Vagina (tissue), 2 donors: ENCODE measurements around the gene ARHGEF28. TPM values are rescaled to one million over a fixed set of nuclear protein-coding genes. Genes with fewer than 3 reads are reported as not detected.

Source experiments
- DNase-seq, 2 donors: peaks; one replicate each; pipeline ENCODE4 v3.0.0-alpha.2; 2017; ENCODE audit errors: extremely low spot score in 2 of 2
- H3K27ac ChIP-seq: fragments of 200-600 bp; sonication (generic); one replicate; pipeline ENCODE4 v1.5.1; 2019
- H3K27me3 ChIP-seq: fragments of 200-600 bp; sonication (generic); one replicate; pipeline ENCODE4 v1.5.1; 2019
- H3K36me3 ChIP-seq, 2 donors: fragments of 200-600 bp; sonication (generic); one replicate each; pipeline ENCODE4 v1.5.1; 2017 to 2019
- H3K4me1 ChIP-seq: fragments of 200-600 bp; sonication (generic); one replicate; pipeline ENCODE4 v1.5.1; 2019
- H3K4me3 ChIP-seq, 2 donors: fragments of 200-600 bp; sonication (generic); 1 replicate in 1 of 2; 2 replicates in 1 of 2; pipeline ENCODE4 v1.5.1; 2016 to 2019
- H3K9me3 ChIP-seq: fragments of 200-600 bp; sonication (generic); one replicate; pipeline ENCODE4 v1.5.1; 2019
- CTCF ChIP-seq, 3 experiments: fragments of 450-650 bp in 2 of 3; fragments of 200-600 bp in 1 of 3; sonication (generic) in 1 of 3; IDR thresholded peaks; one replicate each; pipeline ENCODE4 v1.5.1; 2017 to 2019; ENCODE audit warnings: antibody characterized with exemption in 3 of 3, mild to moderate bottlenecking in 2 of 3, moderate library complexity in 2 of 3
- POLR2A ChIP-seq, 2 donors: fragments of 450-650 bp; IDR thresholded peaks; one replicate each; pipeline ENCODE4 v1.6.1; 2017; ENCODE audit warnings: antibody characterized with exemption in 2 of 2, mild to moderate bottlenecking in 2 of 2, moderate library complexity in 2 of 2
- POLR2AphosphoS5 ChIP-seq, 2 donors: sonication (generic); formaldehyde crosslinking; IDR thresholded peaks; one replicate each; pipeline ENCODE4 v1.9.0; 2017; ENCODE audit warnings: antibody characterized with exemption in 2 of 2, mild to moderate bottlenecking in 2 of 2, low read depth in 1 of 2; ENCODE audit not compliant: insufficient read depth in 1 of 2
- intact Hi-C: fragments of 100-400 bp; cut with DNase I; formaldehyde crosslinking; loops from one replicate; pipeline ENCODE4 v1.15.1; 2023
- total RNA-seq: library from RNA; depleted of rRNA; stranded (reverse); fragments of >200 nt; gene quantifications from one replicate; pipeline ENCODE4 v1.2.3, GENCODE V29; 2016

Gene ARHGEF28
- total RNA-seq, 1 donor from 2014 or later = 41.0 TPM

GRCh38 chr5:73735032-73735734, 109.2 kb downstream of the ARHGEF28 start:
- Histone ChIP-seq H3K36me3 (no peaks in the 10 kb centered on the region), H3K27ac (no peak overlapping the region), H3K4me1 (no peaks in the 10 kb centered on the region), H3K9me3 (no peaks in the 10 kb centered on the region), H3K4me3 (no peak overlapping the region), H3K27me3 (no peaks in the 10 kb centered on the region)
- intact Hi-C loops = no loop called here
- no peak for TF ChIP-seq POLR2A (IDR thresholded peaks at IDR 0.05)
- TF ChIP-seq CTCF (IDR thresholded peaks at IDR 0.05) = no peak
- DNase-seq = no peak

GRCh38 chr5:73739650-73740049, 113.7 kb downstream of the ARHGEF28 start:
- TF ChIP-seq POLR2A (IDR thresholded peaks at IDR 0.05) (no peak), CTCF (IDR thresholded peaks at IDR 0.05) (no peak), POLR2AphosphoS5 (IDR thresholded peaks at IDR 0.05; ENCODE audit: insufficient read depth in 1 of 2, low read depth in 1 of 2) (no peak)
- Histone ChIP-seq H3K27ac (no peak overlapping the region), H3K4me3 (no peak overlapping the region), H3K4me1 (no peaks in the 10 kb centered on the region), H3K9me3 (no peaks in the 10 kb centered on the region), H3K36me3 (no peaks in the 10 kb centered on the region), H3K27me3 (no peaks in the 10 kb centered on the region)
- no peak for DNase-seq
- intact Hi-C loops = no loop called here

- Histone ChIP-seq H3K36me3 (no peaks in the 10 kb centered on the region), H3K4me1 (no peaks in the 10 kb centered on the region), H3K9me3 (no peaks in the 10 kb centered on the region), H3K27me3 (no peaks in the 10 kb centered on the region), H3K4me3 (no peak overlapping the region), H3K27ac (no peak overlapping the region)
- TF ChIP-seq POLR2A (IDR thresholded peaks at IDR 0.05) (no peak), POLR2AphosphoS5 (IDR thresholded peaks at IDR 0.05; ENCODE audit: insufficient read depth in 1 of 2, low read depth in 1 of 2) (no peak), CTCF (IDR thresholded peaks at IDR 0.05) (no peak)
- intact Hi-C loops = no loop called here
- DNase-seq = no peak
Measured at GRCh38 chr5:73740274-73740790, 114.3 kb downstream of the ARHGEF28 start.

- intact Hi-C loops = no loop called here
- TF ChIP-seq POLR2A (IDR thresholded peaks at IDR 0.05) = no peak
- no peak for TF ChIP-seq CTCF (IDR thresholded peaks at IDR 0.05)
- no peak for TF ChIP-seq POLR2AphosphoS5 (IDR thresholded peaks at IDR 0.05; ENCODE audit: insufficient read depth in 1 of 2, low read depth in 1 of 2)
- no peak overlapping the region for H3K4me3 ChIP-seq
- no peaks in the 10 kb centered on the region for H3K27me3 ChIP-seq
- no peak for DNase-seq
- H3K27ac ChIP-seq = no peak overlapping the region
- H3K36me3 ChIP-seq = no peaks in the 10 kb centered on the region
- no peaks in the 10 kb centered on the region for H3K4me1 ChIP-seq
- no peaks in the 10 kb centered on the region for H3K9me3 ChIP-seq
Measured at GRCh38 chr5:73743161-73743560, 117.2 kb downstream of the ARHGEF28 start.

- Histone ChIP-seq H3K36me3 (no peaks in the 10 kb centered on the region), H3K9me3 (no peaks in the 10 kb centered on the region), H3K27ac (no peak overlapping the region), H3K27me3 (no peaks in the 10 kb centered on the region), H3K4me3 (no peak overlapping the region), H3K4me1 (peaks cover 12% of the 10 kb centered on the region)
- TF ChIP-seq POLR2AphosphoS5 (IDR thresholded peaks at IDR 0.05; ENCODE audit: insufficient read depth in 1 of 2, low read depth in 1 of 2) (no peak), POLR2A (IDR thresholded peaks at IDR 0.05) (no peak), CTCF (IDR thresholded peaks at IDR 0.05) (no peak)
- intact Hi-C loops = no loop called here
- DNase-seq = no peak
Measured at GRCh38 chr5:73745836-73746235, 119.8 kb downstream of the ARHGEF28 start.
